NOMO-1 treated with dmso at 0.1 percent for 144 hours (cell line): ENCODE measurements around the gene PCGF5.
"Not testable (repeated sequence)": the region's sequence is repeated elsewhere in the genome, so short reads cannot be mapped to it uniquely, and the experiment has no call there.

ENCODE experiments used
- DNase-seq: peaks from one replicate; lab custom pipeline; 2025; ENCODE audit not compliant: unreplicated experiment; lab: John Stamatoyannopoulos, UW

Gene PCGF5

DNA sequence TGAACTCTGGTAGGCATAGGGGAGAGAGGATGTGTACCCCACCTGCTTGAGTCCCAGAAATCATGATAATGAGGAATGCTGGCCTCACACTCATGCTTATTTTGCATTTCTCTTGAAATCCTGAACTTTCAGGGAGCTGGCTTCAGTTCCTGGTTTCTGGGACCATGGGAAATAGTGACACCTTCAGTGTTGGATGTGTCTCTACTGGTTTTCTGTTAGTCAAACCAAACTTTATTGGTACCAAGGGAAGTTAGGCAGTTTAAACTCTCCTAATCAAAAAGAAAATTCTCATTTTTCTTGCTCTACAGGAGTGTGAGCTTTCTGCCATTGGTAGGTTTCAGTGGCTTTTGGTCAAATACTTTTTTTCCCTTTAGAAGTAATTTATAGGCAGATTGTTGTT is 11.8 kb upstream of the PCGF5 start:
- DNase-seq = no peak

DNA sequence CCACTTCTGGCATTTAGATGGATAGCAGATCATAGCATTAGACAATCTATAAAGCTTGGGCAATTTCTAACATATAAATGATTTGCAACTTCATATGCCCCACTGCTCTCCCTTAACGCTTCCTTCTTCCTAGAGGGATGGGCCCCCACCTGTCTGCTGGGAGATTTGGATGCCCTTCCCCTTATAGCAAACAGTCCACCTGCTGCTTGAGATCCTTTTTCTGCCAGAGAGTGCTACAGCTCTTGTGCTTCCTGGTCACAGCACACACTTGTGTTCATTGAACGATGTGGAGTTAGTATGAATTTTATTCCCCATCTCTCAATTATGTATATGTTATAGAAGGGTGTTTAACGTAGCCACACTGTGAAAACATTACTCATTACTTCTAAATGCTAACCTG is 10.4 kb upstream of the PCGF5 start:
- no peak for DNase-seq

DNA sequence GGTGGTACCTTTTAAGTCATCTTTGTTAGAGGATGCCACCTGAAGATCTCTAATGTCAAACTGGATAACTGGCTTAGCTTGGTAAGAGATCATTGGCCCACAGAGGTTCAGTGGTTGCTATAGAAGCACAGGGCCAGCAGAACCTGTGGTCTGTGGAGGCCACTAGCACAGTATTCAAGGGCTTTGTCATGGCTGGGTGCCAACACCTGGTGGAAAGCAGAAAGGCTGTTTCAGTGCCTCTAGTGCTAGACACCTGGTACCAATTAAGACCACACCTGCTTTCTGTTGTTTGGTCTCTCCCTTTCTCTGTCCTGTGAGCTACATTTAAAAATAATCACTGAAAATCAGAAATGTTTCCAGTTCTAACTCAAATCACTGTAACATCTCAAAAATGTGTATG is 10.0 kb upstream of the PCGF5 start:
- DNase-seq = no peak

DNA sequence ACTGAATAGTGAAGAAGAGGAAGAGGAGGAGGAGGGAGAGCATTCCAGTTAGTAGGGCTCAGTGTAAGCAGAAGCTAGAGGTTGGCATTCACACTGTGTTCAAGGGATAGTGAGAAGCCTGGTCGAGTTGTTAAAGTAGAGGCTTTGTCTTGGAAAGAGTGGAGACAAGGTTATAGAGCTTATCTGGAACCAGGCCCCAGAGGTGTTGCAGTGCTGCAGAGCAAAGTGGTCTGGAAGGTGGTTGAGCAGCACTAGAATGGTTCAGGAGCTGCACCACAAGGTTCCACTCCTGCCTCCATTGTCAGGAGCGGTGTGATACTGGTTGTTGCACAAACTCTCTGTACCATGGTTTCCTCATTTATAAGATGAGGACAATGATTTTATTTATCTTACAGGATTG is 8.8 kb upstream of the PCGF5 start:
- no peak for DNase-seq

DNA sequence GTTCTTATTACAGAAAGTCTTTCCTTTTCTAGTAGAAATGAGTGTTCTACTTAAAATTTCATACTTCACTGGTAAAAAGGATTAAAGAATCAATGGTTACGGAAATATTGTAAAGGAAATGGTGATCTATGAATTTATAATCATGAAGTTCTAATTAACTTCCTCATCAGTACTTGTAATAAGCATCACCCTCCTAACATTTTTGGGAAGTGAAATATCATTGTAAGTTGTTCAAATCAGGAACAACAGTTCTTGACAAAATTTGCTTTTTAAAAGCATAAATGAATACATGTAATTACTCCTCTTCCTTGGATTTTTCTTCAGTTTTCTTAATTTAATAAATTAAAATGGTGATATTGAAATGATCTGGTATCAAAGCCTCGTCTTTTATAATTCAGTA is 5.6 kb upstream of the PCGF5 start:
- peak; percentile 27 for DNase-seq

DNA sequence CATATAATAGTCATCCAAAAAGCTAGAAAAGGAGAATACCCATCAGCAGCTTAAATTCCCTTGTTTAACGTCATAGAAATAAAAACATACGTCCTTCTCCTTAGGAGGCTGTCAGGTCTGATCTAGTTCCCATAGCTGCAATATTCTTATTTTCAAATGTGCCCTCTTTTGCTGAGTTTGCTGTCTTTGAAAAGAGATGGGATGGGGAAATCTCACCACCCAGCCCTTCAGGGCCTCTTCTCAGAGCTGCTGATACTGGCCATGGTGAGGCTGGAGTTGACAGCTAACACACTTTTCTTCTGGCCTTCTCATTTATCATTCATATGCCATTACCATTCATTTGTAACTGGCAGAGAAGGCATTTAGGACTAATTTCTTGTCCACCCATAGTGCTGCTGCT is 5.1 kb upstream of the PCGF5 start:
- no peak for DNase-seq

DNA sequence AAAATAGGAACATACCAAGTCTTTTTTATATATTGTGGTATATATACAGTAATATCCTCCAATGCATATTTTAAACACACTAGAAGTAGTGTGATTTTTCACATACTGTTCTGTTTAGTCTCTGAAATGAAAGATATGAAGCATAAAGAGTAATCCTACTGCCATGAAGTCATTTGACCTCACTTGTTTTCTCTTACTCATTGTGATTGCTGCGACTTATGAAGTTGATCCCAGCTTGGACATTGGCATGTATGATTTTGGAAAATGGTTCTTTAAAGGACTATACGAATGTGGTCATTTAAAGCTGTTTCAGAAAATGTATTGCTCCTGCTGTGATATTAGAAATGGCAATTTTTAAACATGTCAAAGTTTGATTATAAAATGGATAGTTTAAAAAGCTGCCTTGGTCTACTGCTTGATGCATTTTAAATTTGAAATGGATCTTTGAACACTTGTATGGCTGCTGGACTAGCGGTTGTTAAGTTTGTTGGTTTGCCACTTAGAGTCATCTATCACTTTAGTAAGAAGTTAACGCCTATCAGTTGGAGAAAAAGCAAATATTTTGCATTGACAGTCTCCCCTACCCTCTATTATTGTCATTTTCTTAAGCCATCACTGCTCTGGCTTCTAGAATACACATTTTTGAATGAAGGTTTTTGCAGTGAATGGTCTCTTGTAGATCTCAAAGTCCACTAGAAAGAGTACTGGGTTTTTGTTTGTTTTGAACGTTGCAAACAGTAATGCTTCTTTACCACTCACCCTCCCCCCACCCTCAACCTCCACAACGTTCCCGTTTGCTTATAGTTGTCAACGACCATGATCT is 881 bp upstream of the PCGF5 start:
- DNase-seq = no peak

DNA sequence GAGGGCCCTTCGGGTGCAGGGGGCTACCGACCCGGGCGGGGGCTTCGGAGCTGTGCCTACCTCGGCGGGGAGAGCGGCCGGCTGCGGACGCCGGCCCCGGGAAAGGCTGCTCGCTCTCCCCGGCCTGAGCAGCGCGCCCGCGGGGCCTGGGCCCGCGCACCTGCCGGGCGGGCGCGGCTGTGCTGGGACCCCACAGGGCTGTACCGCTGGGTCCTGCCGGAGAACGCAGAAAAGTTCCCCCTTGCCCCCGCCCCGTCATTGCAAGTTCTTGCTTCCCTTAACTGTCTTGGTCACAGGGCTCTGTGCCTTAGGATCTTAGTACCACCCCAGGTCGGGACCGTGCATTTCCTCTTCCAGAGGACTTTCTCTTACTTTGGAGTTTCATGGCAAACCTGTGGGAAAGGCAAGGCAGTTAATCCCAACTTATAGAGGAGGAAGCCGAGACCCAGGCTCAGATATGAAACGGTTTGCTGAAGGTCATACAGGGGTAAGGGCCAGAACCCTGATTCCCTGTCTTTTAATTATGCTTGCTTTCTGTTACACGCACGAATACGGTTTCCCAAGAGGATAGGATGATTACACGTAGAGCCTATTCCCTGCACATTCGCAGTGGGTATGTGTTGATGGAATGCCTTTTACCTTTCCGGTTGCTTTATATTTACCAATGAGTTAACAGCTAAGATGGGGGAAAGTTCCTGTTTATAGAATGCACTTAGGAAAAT is 652 bp downstream of the PCGF5 start:
- DNase-seq = peak; percentile 14

DNA sequence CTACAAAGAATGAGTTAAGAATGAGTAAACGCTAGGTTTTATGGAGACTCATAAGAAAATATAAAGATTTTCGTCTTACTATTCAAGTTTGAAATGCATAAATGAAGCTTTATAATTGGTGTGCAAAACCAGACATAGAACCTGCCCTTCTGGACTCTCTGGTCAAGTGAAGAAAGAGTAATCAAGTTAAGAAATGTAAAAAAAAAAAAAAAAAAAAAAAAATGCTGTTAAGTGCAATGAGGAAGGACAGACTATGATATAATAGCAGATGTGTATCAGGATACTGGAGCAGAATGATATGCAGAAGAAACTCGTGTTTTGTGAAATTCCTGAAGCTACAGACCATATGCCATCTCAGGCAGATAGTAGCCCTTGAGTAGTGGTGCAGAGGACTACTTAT is 5.6 kb downstream of the PCGF5 start:
- no peak for DNase-seq

DNA sequence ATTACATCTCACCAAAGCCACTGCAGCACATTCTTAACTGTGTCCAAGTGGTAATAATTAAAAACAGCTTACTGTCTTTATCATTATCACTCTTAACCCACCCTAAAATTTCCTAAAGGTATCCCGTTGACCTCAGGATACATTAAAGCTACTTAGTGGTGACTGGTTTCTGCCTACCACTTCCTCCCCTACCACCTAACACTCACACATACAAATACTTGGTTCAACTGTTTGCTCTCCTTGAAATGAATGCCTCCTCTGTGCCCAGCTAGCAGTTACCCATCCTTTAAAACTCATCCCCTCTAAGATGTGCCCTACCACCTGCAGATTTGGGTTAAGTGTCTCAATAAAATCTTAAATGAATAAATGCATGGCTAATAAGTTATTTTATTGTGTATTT is 7.1 kb downstream of the PCGF5 start:
- no peak for DNase-seq

DNA sequence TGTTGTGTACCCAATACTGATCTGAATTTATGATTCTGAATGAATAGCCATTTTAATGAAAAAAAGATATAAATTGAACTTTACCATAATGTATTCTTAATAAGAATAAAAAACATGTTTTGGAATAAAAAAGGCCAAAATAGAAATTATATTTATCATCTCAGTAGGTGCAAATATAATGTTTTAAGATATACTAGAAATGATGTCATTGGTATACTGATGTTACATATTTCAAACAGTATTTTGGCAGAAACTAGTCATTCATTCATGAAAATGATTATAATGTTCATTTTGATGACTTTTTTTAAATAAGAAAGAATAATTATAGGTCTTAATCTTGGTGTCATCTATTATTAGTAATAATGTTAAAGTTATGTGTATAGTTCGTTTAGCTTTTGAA is 9.2 kb downstream of the PCGF5 start:
- no peak for DNase-seq

DNA sequence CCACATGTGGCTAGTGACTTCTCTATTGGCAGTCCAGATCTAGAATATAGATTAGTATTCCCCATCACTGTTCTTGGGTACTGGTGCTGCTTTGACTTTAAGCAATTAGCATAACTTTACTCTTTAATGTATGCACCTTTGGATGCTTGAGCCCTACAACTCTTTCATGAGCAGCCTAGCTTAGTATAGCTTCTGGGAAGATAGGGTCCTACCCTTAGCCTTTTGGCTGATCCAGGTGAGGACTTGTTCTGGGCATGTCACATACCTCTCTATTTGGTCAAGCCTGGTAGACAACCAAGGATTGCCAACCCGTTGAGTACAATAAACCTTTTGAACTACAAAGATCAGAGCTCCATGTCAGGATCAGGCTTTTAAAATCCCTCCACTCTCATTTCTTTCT is 17.7 kb downstream of the PCGF5 start:
- DNase-seq = no peak

DNA sequence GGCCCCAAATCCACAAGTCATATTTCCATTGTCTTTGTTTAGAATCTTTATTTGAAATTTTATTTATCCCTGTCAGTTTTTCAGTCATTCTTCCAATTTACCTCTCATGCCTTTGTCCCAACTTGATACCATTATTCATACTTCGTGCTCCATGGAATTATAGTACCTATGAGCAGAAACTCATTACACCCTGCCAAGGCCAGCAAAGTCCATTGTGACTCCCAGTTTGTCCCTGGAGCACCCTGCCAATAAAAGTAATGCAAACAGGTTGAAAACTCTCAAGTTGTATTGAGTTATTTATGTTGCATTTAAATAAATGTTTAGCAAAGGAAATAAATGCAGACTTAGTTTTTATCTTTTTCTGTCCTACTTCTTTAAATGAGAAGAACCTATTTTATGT is 19.3 kb downstream of the PCGF5 start:
- no peak for DNase-seq

DNA sequence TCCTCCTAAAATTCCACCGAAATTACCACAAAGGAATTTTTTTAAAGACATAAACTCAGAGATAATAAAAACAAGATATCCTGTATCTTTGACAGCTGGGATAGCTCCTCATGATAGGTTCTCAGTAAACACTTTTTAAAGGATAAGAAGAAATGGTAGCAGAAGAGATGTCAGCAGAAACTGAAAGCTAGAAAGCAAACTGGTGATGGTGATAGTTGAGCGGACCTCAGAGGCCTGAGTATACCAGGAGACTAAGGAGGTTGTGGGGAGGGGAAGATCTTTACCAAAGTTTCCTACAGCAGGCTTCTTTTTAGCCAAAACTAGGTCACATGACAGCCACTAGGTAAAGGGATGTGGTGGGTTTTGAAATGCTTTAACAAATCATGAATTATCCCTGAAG is 22.5 kb downstream of the PCGF5 start:
- no peak for DNase-seq

DNA sequence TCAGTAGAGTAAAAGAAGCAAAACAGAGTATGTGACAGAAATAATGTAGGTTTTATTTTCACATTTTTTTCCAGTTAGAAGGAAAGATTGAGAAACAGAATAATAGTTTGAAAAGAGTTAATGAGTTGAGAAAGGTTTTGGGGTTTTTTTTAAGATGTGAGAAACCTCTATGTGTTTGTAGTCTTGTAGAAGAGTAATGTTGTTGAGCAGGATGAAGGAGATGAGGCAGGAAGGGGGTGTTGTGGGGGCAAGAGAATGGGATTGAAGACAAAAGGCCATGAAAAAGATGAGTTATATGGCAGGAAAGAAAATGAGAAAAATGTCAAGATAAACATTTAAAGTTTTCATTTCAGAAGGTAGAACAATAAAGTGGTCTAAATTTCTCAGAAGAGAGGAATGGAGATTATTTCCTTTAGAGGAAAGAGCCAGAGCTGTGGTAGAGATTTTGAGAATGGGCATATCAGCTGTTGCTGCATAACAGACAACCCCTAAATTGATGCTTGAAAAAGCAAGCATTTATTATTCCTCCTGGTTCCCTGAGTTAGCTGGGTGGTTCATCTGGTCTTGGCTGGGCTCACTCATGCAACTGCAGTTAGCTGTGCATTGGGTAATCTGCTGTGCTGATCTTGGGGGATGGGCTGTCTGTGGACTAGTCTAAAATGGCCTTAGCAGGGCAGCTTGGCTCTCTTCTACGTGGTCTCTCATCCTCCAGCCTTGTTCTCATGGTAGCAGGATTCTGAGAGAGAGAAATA is 27.1 kb downstream of the PCGF5 start:
- DNase-seq = no peak

DNA sequence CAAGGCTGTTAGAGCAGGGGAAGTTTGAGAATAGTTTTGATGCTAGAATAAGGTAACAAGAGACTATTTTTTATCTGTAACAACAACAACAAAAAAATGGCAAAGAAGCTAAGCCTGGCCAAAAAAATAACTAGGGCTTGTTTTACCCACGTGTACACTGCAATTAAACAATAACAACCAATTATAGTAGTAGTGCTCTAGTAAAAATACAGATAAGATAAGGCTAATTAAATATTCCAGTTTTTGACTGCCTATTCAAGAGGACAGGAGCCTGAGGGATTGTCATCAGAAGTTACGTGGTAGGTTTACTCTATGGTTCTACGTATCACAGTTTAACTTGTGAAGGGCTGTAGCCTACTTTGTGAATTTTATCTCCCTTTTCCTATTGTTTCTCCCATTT is 29.2 kb downstream of the PCGF5 start:
- DNase-seq = no peak

DNA sequence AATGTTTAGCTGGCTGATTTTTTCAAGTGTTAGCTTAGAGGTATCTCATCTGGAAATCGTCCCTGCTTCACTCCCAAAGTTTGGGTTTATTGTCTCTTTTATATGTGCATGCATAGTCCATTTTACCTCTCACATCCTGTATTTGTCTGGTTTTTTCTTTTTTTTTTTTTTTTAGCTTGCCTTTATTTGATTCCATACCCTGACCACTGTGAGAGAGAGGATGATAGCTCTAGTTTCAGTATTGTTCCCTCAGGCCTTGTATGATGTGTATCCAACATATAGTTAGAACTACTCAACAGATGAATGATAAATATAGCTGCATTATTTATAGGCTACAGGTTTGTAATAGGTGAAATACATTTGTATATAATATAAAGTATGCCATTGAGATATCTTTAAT is 29.9 kb downstream of the PCGF5 start:
- no peak for DNase-seq

DNA sequence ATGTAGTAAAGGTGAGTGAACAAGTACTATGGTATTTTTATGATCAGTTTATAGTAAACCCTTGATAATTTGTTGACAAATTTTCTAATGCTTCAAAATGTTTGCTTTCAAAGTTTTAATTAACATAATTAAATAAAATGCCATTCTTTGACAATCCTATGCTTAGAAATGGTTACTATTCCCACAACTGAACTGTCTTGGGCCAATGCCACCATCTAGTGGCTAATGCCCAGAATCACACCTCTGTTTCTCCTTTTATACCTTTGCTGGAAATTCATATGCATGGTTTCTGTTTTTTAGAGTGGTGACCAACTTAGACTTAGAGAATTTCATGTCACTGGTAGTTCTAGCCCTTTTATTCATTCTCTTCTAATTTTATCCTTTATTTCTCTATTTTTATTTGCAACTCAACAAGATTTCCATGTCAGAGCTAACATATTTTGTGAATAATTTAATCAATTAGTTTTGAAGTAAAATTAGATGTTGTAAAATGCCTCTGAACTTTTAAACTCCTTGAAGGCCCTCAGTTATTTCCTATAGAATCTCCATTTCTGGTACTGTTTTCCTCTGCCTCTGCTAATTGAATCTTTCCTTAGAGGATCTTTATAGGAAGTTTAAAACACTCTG is 31.1 kb downstream of the PCGF5 start:
- DNase-seq = peak; percentile 27

DNA sequence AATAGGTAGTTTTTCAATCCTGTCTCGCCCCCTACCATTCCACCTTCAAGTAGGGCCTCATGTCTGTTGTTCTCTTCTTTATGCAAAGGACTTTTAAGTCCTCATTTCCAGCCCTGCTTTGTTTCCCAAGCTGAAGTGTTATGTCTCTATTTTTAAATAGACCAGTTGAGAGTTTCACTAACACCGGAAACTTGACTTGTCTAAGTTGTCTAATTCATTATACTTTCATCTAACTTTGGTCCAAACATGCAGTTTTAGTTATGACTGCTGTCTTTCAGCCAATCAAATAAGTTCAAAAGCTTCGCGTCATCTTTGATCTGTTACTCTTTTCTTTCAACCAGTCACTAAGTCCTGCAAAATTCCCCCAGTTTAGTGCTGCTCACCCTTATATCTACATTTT is 32.8 kb downstream of the PCGF5 start:
- DNase-seq = no peak

DNA sequence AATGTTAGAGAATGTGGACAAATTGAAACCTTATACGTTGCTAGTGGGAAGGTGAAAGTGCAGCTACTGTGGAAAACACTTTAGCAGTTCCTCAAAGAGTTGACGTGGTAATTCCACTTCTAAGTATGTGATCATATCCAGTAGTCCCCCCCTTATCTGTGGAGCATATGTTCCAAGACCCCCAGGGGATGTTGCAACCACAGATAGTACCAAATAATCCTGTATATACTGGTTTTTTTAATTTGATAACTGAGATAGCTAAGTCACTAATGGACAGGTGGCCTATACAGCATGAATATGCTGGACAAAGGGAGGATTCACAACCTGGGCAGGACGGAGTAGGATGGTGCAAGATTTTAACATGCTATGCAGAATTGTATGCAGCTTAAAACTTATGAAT is 36.8 kb downstream of the PCGF5 start:
- no peak for DNase-seq

DNA sequence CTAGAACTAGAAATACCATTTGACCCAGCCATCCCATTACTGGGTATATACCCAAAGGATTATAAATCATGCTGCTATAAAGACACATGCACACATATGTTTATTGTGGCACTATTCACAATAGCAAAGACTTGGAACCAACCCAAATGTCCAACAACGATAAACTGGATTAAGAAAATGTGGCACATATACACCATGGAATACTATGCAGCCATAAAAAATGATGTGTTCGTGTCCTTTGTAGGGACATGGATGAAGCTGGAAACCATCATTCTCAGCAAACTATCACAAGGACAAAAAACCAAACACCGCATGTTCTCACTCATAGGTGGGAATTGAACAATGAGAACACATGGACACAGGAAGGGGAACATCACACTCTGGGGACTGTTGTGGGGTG is 40.0 kb downstream of the PCGF5 start:
- not testable (repeated sequence) for DNase-seq

DNA sequence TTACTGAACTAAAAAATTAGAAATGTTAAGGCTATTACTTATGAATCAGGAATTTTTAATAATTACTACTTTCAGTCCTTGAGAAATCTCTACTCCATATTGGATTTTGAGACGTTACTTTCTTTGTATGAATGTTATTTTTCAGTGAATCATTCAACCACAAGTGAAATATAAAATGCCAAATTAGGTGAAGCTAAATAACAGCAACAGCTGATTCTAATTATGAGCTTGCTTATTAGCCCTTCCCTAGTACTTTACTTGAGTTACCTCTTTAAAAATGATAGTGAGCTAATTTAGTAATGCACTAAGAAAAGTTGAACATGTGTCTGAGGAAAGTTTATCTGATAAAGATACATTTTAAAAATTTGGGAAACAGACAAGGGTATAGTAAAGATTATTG is 51.4 kb downstream of the PCGF5 start:
- no peak for DNase-seq
